Natural killer cell treated with Interleukin-12 subunit alpha and Interleukin-12 subunit beta and Interleukin-15 and Interleukin-18, amount 100 ng/mL, for 72 hours (primary cell): ENCODE results near the gene CYP27A1. TPM values are rescaled to one million over a fixed set of nuclear protein-coding genes. Genes with fewer than 3 reads are reported as not detected.
A peak's percentile ranks its signal among the peaks of the same experiment; 100 is the strongest.

Experiments used
- ATAC-seq, 2 donors: fragments of 150-1000 bp; cut with Tn5 transposase in 1 of 2; sonication (Bioruptor Pico), chemical (Tn5 transposase) in 1 of 2; 2 replicates each; pipeline ENCODE4 v1.10.0; 2021
- DNase-seq: peaks from one replicate; pipeline ENCODE4 v3.0.0; 2022; ENCODE audit warnings: low spot score
- H3K27ac Mint-ChIP-seq, 2 donors: 1 replicate in 1 of 2; 2 replicates in 1 of 2; pipeline ENCODE4 v1.8.0; 2022; ENCODE audit warnings: mixed read lengths in 2 of 2, mild to moderate bottlenecking in 1 of 2, moderate library complexity in 1 of 2
- H3K27me3 Mint-ChIP-seq, 2 donors: 1 replicate in 1 of 2; 2 replicates in 1 of 2; pipeline ENCODE4 v1.8.0; 2022; ENCODE audit warnings: mixed read lengths in 2 of 2
- H3K36me3 Mint-ChIP-seq: one replicate; pipeline ENCODE4 v1.8.0; 2022; ENCODE audit warnings: mixed read lengths
- H3K4me1 Mint-ChIP-seq, 2 donors: 1 replicate in 1 of 2; 2 replicates in 1 of 2; pipeline ENCODE4 v1.8.0; 2022; ENCODE audit warnings: low read depth in 2 of 2, mixed read lengths in 2 of 2, mild to moderate bottlenecking in 1 of 2
- H3K4me3 Mint-ChIP-seq: one replicate; pipeline ENCODE4 v1.8.0; 2022; ENCODE audit warnings: mixed read lengths
- H3K9me3 Mint-ChIP-seq: 2 replicates; pipeline ENCODE4 v1.8.0; 2022; ENCODE audit warnings: mixed read lengths
- total RNA-seq, 2 donors: library from RNA; stranded (reverse); gene quantifications; one replicate each; pipeline ENCODE4 v1.2.3, GENCODE V29; 2022

CYP27A1 gene
- total RNA-seq, 2 donors from 2014 or later: 0.24 TPM; not detected in 1

DNA sequence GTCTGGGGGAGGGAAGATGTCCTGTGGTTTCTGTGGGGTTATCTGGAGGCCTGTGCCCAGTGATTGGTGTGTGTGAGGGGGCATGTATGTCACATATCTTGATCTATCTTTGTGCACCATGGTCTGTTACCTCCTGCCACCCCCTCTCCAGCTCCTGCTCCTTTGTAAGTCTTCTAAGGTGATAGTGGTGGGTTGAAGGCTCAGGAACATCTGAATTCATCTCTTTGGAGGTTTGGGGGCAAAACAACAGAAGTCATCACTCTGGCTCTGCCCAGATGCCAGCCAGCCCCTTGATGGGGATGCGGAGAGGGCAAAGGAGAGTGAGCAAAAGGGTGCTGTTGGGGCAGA, 74.9 kb downstream of the CYP27A1 start:
- H3K27ac Mint-ChIP-seq: no peak overlapping the region
- H3K27me3 Mint-ChIP-seq: peaks cover 68 to 75% of the 10 kb centered on the region in 2 donors
- H3K9me3 Mint-ChIP-seq: no peaks in the 10 kb centered on the region
- ATAC-seq: no peak
- no peaks in the 10 kb centered on the region for H3K36me3 Mint-ChIP-seq
- H3K4me1 Mint-ChIP-seq: peaks cover 9 to 16% of the 10 kb centered on the region in 2 donors
- H3K4me3 Mint-ChIP-seq: no peak overlapping the region
- no peak for DNase-seq

DNA sequence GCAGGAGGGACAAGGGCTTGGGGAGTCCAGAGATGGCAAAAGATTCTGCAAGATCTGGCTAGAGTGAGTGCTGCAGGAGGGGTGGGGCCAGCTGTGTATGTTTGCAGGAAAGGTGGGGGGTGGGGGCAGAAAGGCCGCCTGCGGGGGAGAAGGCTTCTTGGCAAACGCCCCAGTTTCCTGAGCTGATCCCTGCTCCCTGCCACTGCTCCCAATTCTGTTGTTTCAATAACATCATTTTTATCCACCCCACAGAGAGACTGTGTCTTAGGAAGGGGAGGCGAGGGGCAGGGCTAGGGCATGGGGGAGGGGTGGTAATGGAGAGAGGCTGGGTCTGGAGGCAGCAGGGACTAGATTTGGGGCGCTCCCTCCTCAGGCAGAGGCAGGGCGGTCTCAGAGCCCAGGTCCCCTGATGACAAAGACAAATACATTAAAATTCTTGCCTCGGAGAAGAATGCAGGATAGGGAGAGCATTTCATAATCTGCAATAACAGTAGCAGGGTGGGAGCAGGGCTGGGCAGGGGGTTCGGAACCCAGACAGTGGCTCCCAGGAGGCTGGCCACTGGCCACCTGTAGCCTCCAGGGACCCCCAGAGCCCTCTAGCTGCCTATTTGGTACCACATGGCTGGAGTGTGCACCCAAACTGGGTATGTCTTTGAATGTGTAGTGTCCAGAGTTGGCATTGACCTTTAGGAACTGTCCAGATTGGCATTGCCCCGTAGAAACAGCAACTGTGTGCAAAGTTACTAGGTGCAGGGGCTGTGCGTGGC, 75.6 kb downstream of the CYP27A1 start:
- peaks cover 70 to 77% of the 10 kb centered on the region in 2 donors for H3K27me3 Mint-ChIP-seq
- H3K4me3 Mint-ChIP-seq: no peak overlapping the region
- H3K4me1 Mint-ChIP-seq: peaks cover 9 to 16% of the 10 kb centered on the region in 2 donors
- no peaks in the 10 kb centered on the region for H3K9me3 Mint-ChIP-seq
- ATAC-seq (no peak), DNase-seq (no peak)
- H3K36me3 Mint-ChIP-seq: no peaks in the 10 kb centered on the region
- H3K27ac Mint-ChIP-seq: no peak overlapping the region

DNA sequence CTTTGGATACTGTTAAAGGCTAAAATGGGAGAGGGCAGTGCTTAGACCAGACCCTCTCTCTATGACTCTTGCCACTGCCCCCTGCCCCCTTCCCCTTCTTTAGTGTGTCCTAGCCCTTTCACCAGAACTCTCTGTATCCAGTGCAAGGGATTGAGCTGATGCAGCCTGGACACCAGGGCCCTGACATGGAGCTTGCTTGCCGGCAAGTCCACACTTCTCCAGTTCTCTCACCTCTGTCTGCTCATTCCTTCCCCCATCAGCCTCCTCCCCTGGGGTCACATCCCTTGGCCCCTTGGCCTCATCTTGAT, 76.1 kb downstream of the CYP27A1 start:
- Mint-ChIP-seq H3K27ac (no peak overlapping the region), H3K9me3 (no peaks in the 10 kb centered on the region), H3K36me3 (no peaks in the 10 kb centered on the region), H3K27me3 (peaks cover 69 to 77% of the 10 kb centered on the region in 2 donors), H3K4me3 (no peak overlapping the region), H3K4me1 (peaks cover 9 to 15% of the 10 kb centered on the region in 2 donors)
- no peak for DNase-seq
- ATAC-seq: no peak

DNA sequence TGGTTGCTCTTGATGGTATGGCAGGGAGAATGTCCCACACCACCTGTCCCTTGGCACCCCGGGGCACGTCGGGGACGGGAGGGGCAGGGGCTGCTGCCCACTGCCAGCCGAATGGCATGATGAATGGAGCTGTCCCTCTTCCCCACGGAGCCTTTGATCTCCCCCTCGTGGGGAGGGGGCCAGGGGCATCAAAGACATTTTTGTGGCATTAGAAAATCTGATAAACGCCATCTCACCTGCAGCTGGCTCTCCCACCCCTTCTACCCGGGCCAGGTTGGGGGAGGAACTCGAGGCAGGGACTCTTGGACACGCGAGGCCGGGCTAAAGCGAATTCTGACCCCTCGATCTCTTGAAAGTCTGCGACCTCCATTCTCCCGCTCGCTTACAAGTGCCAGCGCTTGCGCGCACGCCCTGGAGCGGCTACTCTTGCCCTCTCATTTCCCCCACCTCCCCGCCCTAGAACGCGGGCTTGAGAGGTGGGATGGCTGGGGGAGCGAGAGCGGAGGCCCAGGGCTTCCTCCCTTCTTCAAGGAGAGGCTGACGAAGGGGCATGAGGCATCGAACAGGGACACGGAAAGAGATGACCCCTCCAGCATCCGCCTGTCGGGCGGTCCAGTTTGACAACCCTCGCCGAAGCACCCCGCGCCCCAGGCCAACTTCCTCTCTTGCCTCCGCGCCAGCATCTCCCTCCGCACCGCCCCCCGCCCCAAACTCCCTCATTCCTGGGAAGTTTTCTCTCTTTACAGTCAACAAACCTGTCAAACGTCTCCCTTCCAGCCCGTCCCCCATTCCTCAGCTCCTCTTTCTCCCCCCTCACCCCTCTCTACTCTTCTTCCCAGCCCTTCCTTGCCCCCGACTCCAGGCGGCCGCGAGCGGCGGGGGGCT, 77.0 kb downstream of the CYP27A1 start:
- no peak overlapping the region for H3K4me3 Mint-ChIP-seq
- no peak for ATAC-seq
- H3K4me1 Mint-ChIP-seq: peaks cover 8 to 9% of the 10 kb centered on the region in 2 donors
- H3K36me3 Mint-ChIP-seq: no peaks in the 10 kb centered on the region
- no peak for DNase-seq
- H3K27me3 Mint-ChIP-seq: peaks cover 69 to 77% of the 10 kb centered on the region in 2 donors
- H3K9me3 Mint-ChIP-seq: no peaks in the 10 kb centered on the region
- H3K27ac Mint-ChIP-seq: no peak overlapping the region

DNA sequence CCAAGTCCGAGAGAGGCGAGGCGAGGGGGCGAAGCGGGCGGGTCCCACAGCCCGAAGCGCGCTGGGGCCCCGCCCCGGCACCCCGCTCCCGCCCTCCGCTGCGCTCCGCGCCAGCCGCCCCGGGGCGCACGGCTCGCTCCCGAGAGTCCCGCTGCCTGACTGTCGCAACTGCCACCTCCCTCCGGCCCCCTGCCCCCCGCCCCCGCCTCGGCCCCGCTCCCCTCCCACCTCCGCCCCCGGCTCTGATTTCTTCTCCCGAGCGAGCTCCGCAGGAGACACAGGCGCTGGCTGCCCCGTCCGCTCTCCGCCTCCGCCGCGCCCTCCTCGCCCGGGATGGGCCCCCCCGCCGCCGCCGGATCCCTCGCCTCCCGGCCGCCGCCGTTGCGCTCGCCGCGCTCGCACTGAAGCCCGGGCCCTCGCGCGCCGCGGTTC, 77.6 kb downstream of the CYP27A1 start, which contains the start of gene WNT6:
TSS of gene WNT6 (plus strand) at position 250 of the 432 bp plus-strand sequence. CDS start 233 bp downstream, outside the sequence.
- Mint-ChIP-seq H3K27ac (no peak within 1 kb of the TSS), H3K9me3 (no peaks in the 10 kb centered on the region)

DNA sequence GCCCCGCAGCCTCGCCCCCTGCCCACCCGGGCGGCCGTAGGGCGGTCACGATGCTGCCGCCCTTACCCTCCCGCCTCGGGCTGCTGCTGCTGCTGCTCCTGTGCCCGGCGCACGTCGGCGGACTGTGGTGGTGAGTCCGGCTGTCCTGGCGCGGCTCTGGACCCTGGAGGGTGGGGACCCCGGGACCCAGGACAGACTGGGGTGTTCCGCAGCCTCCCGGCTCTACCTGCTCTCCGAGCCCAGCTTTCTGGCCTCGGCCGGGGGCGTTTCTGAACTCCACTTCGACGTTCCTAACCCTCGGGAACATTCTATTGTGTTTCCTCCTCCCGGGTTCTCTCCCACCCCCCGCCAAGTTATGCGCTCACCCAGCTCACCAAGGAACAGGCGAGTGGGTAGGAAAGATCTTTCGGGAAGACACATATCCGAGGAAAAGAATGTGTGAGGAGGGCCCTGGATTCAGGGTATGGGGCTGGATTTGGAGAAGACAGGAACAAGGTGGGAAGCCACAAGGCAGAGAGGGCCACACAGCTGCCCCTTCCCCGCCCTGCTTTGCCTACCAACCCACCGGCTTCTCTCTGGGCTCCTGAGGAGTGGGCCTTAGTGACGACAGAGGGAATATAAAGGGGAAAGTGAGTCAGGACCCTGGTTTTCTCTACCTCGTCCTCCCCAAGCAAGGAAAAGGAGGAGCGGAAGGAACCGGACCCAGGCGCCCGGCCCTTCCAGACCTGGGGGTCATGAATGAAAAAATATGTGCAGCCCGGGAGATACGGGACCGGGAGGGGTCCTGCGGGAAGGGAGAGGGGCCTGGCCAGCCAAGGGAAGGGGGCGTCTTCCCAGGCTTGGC, 78.3 kb downstream of the CYP27A1 start:
- ATAC-seq (no peak), DNase-seq (peak; percentile 47)
- Mint-ChIP-seq H3K27ac (no peak overlapping the region), H3K27me3 (peaks cover 65 to 69% of the 10 kb centered on the region in 2 donors), H3K4me3 (peak overlapping the region; percentile 23), H3K9me3 (no peaks in the 10 kb centered on the region), H3K36me3 (no peaks in the 10 kb centered on the region), H3K4me1 (peaks cover 8 to 9% of the 10 kb centered on the region in 2 donors)

More for the DNA sequence above, 77.6 kb downstream of the CYP27A1 start, which contains the start of gene WNT6:
- DNase-seq (no peak), ATAC-seq (no peak)
- peak within 1 kb of the TSS; percentile 23 for H3K4me3 Mint-ChIP-seq
- H3K4me1 Mint-ChIP-seq: peaks cover 8 to 9% of the 10 kb centered on the region in 2 donors
- H3K36me3 Mint-ChIP-seq: no peaks in the 10 kb centered on the region
- peaks cover 67 to 76% of the 10 kb centered on the region in 2 donors for H3K27me3 Mint-ChIP-seq

DNA sequence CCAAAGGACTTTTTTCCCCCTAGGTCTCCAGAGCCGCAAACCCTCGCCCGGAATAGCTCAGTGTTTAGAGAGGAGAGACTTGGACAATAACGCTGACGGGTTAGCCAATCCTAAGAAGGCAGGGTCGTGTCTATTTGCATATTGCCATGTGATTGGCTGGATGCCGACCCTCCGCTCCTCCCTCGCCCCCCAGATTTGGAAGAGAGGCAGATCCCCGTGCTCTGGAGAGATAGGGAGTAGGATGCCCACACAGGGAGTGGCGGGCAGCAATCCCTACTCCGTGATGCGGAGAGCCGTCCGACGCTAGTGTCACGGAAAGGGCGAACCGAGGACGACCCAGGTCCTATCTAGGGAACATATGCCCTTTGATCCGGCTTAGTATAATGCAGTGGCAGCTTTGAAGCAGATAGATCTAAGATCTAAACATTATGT, 79.0 kb downstream of the CYP27A1 start:
- H3K27me3 Mint-ChIP-seq: peaks cover 60 to 62% of the 10 kb centered on the region in 2 donors
- H3K4me3 Mint-ChIP-seq: no peak overlapping the region
- DNase-seq (peak; percentile 45), ATAC-seq (peak in 1 of 2 donors; percentile 41)
- H3K36me3 Mint-ChIP-seq: no peaks in the 10 kb centered on the region
- peaks cover 8 to 9% of the 10 kb centered on the region in 2 donors for H3K4me1 Mint-ChIP-seq
- no peaks in the 10 kb centered on the region for H3K9me3 Mint-ChIP-seq
- no peak overlapping the region for H3K27ac Mint-ChIP-seq

DNA sequence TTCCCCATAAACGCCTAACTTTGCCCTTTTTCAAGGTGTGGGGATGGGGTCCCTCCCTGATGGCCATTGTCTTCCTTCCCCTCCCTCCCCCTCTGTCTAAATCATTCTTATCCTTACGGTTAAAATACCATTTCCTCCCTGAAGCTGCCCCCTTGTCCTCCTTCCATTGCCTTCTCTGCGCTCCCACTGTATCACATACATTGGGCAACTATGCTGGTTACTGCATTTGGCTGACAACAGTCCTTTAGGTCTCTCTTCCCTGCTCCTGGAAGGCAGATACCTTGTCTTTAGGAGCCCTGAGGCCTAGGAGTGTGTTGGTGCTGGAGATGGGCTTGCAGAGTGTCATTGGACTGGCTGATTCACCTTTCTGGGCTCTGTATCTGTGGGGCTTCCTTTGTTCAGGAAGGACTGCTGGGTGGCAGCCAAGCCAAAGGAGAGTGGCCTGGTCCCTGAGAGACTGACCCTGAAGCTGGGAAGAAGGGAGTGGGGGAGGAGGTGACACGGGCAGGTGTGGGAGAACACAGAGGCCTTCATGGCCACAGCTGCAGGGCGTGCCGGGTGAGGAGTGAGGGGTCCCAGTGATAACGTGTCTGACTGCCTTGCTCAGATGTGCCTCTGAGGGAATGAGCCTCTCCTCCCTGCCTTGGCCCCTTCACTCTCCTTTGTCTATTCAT, 79.8 kb downstream of the CYP27A1 start:
- no peaks in the 10 kb centered on the region for H3K9me3 Mint-ChIP-seq
- no peak overlapping the region for H3K4me3 Mint-ChIP-seq
- no peaks in the 10 kb centered on the region for H3K36me3 Mint-ChIP-seq
- peaks cover 6 to 8% of the 10 kb centered on the region in 2 donors for H3K4me1 Mint-ChIP-seq
- ATAC-seq (no peak), DNase-seq (no peak)
- H3K27ac Mint-ChIP-seq: no peak overlapping the region
- peaks cover 56 to 60% of the 10 kb centered on the region in 2 donors for H3K27me3 Mint-ChIP-seq

DNA sequence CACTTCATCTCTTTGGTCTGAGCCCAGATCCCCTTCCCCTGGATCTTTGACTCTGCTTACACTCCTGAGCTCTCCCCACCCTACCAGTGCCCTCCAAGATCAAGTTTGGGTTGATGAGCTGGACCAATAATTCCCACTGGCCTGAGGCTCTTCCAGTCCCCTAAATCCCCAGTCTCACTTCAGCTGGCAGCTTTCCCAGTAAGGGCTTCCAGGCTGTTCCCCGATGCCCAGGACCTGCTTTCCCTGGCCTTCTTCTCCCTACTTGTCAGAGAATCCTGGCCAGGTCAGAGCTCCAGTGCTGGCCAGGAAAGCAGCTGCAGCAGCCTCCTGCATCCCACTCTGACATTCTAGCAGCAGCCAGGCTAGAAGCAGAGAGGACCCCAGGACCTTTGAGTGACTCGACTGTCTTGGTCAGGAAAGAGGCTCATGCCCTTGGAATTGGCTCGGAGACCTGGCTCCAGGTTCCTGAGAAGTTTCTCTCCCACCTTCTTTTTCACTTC, 81.1 kb downstream of the CYP27A1 start:
- Mint-ChIP-seq H3K4me1 (peaks cover 4 to 8% of the 10 kb centered on the region in 2 donors), H3K36me3 (no peaks in the 10 kb centered on the region), H3K27me3 (peaks cover 50 to 54% of the 10 kb centered on the region in 2 donors), H3K4me3 (no peak overlapping the region), H3K9me3 (no peaks in the 10 kb centered on the region), H3K27ac (no peak overlapping the region)
- DNase-seq (peak; percentile 18), ATAC-seq (no peak)

Other genes with a start within 250 kb of the CYP27A1 start
- gene USP37, start 213.8 kb upstream of the CYP27A1 start, total RNA-seq: 10 to 100 TPM; 34.0 to 63.8 TPM
- 100 to 1,000 TPM in 1 of 2 donors, 10 to 100 TPM in 1; 92.9 to 147 TPM for gene CNOT9, start 213.3 kb upstream of the CYP27A1 start, total RNA-seq
- gene PLCD4, start 174.2 kb upstream of the CYP27A1 start, total RNA-seq: under 1 TPM in 1 of 2 donors, not detected in 1; 0.74 TPM
- gene ZNF142, start 122.5 kb upstream of the CYP27A1 start, total RNA-seq: 10 to 100 TPM; 51.1 to 86.6 TPM
- gene BCS1L, start 122.5 kb upstream of the CYP27A1 start, total RNA-seq: 10 to 100 TPM; 54.0 to 91.3 TPM
- gene RNF25, start 110.1 kb upstream of the CYP27A1 start, total RNA-seq: 10 to 100 TPM; 22.3 to 30.3 TPM
- gene STK36, start 110.1 kb upstream of the CYP27A1 start, total RNA-seq: 10 to 100 TPM; 13.5 to 37.4 TPM
- gene TTLL4, start 71.3 kb upstream of the CYP27A1 start, total RNA-seq: 10 to 100 TPM; 36.2 to 66.3 TPM
- not detected for gene PRKAG3, start 49.7 kb downstream of the CYP27A1 start, total RNA-seq
- gene WNT6, start 77.7 kb downstream of the CYP27A1 start, total RNA-seq: not detected
- not detected for gene WNT10A, start 98.7 kb downstream of the CYP27A1 start, total RNA-seq
- not detected for gene CDK5R2, start 177.5 kb downstream of the CYP27A1 start, total RNA-seq
- gene FEV, start 203.0 kb downstream of the CYP27A1 start, total RNA-seq: not detected
- not detected for gene CRYBA2, start 211.3 kb downstream of the CYP27A1 start, total RNA-seq